ENCODE data around the gene PIGS. TPM values are rescaled to one million over a fixed set of nuclear protein-coding genes. Genes with fewer than 3 reads are reported as not detected.

Gene PIGS
- total RNA-seq = 49.9 and 54.5 TPM in 2 replicates

- peaks cover 4% of the 10 kb centered on the region for H3K36me3 ChIP-seq (ENCODE audit: insufficient read depth, low read length)
- no peak for TF ChIP-seq CTCF (IDR thresholded peaks at IDR 0.05; ENCODE audit: extremely low read depth, low read depth, low read length)
- peak within 1 kb of the TSS; percentile 61 for H3K27ac ChIP-seq (ENCODE audit: low read depth, low read length)
- H3K4me3 ChIP-seq (ENCODE audit: insufficient read depth, low read length) = peak within 1 kb of the TSS; percentile 98
- H2AFZ ChIP-seq (ENCODE audit: low read length) = peak within 1 kb of the TSS; percentile 95
- H3K79me2 ChIP-seq (ENCODE audit: insufficient read depth, low read length) = peaks cover 39% of the 10 kb centered on the region
- H3K27me3 ChIP-seq (ENCODE audit: insufficient read depth, low read length) = no peaks in the 10 kb centered on the region
- peaks cover 27% of the 10 kb centered on the region for H3K4me1 ChIP-seq (ENCODE audit: insufficient read depth, low read length)
- peak within 1 kb of the TSS; percentile 98 for H3K4me2 ChIP-seq (ENCODE audit: insufficient read depth, low read length)
- peak; percentile 99 for DNase-seq (ENCODE audit: insufficient read length, low spot score, missing footprints)
- H4K20me1 ChIP-seq (ENCODE audit: insufficient read depth, low read length) = peaks cover 5% of the 10 kb centered on the region
- no peaks in the 10 kb centered on the region for H3K9me3 ChIP-seq (ENCODE audit: low read depth, low read length)
These were observed at the start of gene PIGS for GRCh38 chr17:28571361-28572122. TSS of gene PIGS (minus strand) at chr17:28571524. CDS start at chr17:28571496, 28 bp downstream.

GRCh38 chr17:28620010-28620409, 48.7 kb upstream of the PIGS start:
- no peaks in the 10 kb centered on the region for H3K79me2 ChIP-seq (ENCODE audit: insufficient read depth, low read length)
- H3K4me2 ChIP-seq (ENCODE audit: insufficient read depth, low read length) = no peak overlapping the region
- H3K4me1 ChIP-seq (ENCODE audit: insufficient read depth, low read length) = no peaks in the 10 kb centered on the region
- peaks cover 4% of the 10 kb centered on the region for H4K20me1 ChIP-seq (ENCODE audit: insufficient read depth, low read length)
- no peak overlapping the region for H3K4me3 ChIP-seq (ENCODE audit: insufficient read depth, low read length)
- H3K36me3 ChIP-seq (ENCODE audit: insufficient read depth, low read length) = peaks cover 94% of the 10 kb centered on the region
- no peak overlapping the region for H3K27ac ChIP-seq (ENCODE audit: low read depth, low read length)
- no peak for TF ChIP-seq CTCF (IDR thresholded peaks at IDR 0.05; ENCODE audit: extremely low read depth, low read depth, low read length)
- no peaks in the 10 kb centered on the region for H3K27me3 ChIP-seq (ENCODE audit: insufficient read depth, low read length)
- DNase-seq (ENCODE audit: insufficient read length, low spot score, missing footprints) = no peak
- H2AFZ ChIP-seq (ENCODE audit: low read length) = no peak overlapping the region
- no peaks in the 10 kb centered on the region for H3K9me3 ChIP-seq (ENCODE audit: low read depth, low read length)

GRCh38 chr17:28618464-28618863, 47.1 kb upstream of the PIGS start:
- no peaks in the 10 kb centered on the region for H3K27me3 ChIP-seq (ENCODE audit: insufficient read depth, low read length)
- H3K9me3 ChIP-seq (ENCODE audit: low read depth, low read length) = no peaks in the 10 kb centered on the region
- H4K20me1 ChIP-seq (ENCODE audit: insufficient read depth, low read length) = peaks cover 2% of the 10 kb centered on the region
- DNase-seq (ENCODE audit: insufficient read length, low spot score, missing footprints) = no peak
- no peak overlapping the region for H3K27ac ChIP-seq (ENCODE audit: low read depth, low read length)
- no peak overlapping the region for H2AFZ ChIP-seq (ENCODE audit: low read length)
- no peak for TF ChIP-seq CTCF (IDR thresholded peaks at IDR 0.05; ENCODE audit: extremely low read depth, low read depth, low read length)
- no peak overlapping the region for H3K4me2 ChIP-seq (ENCODE audit: insufficient read depth, low read length)
- H3K4me1 ChIP-seq (ENCODE audit: insufficient read depth, low read length) = no peaks in the 10 kb centered on the region
- H3K79me2 ChIP-seq (ENCODE audit: insufficient read depth, low read length) = no peaks in the 10 kb centered on the region
- H3K36me3 ChIP-seq (ENCODE audit: insufficient read depth, low read length) = peaks cover 94% of the 10 kb centered on the region
- no peak overlapping the region for H3K4me3 ChIP-seq (ENCODE audit: insufficient read depth, low read length)

- Histone ChIP-seq H3K9me3 (ENCODE audit: low read depth, low read length) (no peaks in the 10 kb centered on the region), H3K4me3 (ENCODE audit: insufficient read depth, low read length) (no peak overlapping the region), H3K4me1 (ENCODE audit: insufficient read depth, low read length) (no peaks in the 10 kb centered on the region), H3K36me3 (ENCODE audit: insufficient read depth, low read length) (peaks cover 95% of the 10 kb centered on the region), H3K79me2 (ENCODE audit: insufficient read depth, low read length) (no peaks in the 10 kb centered on the region), H3K27ac (ENCODE audit: low read depth, low read length) (no peak overlapping the region), H3K4me2 (ENCODE audit: insufficient read depth, low read length) (no peak overlapping the region), H2AFZ (ENCODE audit: low read length) (no peak overlapping the region), H4K20me1 (ENCODE audit: insufficient read depth, low read length) (no peaks in the 10 kb centered on the region), H3K27me3 (ENCODE audit: insufficient read depth, low read length) (no peaks in the 10 kb centered on the region)
- DNase-seq (ENCODE audit: insufficient read length, low spot score, missing footprints) = no peak
- no peak for TF ChIP-seq CTCF (IDR thresholded peaks at IDR 0.05; ENCODE audit: extremely low read depth, low read depth, low read length)
These were observed 45.0 kb upstream of the PIGS start for GRCh38 chr17:28616281-28616680.

All from osteoblast (primary cell).